Adrenal gland (tissue), 12 donors: ENCODE results near the gene CD72. TPM values are rescaled to one million over a fixed set of nuclear protein-coding genes. Genes with fewer than 3 reads are reported as not detected.

Experiments used
- DNase-seq, 7 donors: peaks; one replicate each; pipeline ENCODE4 v3.0.0-alpha.2; 2019 to 2020
- H3K27ac ChIP-seq, 5 donors: fragments of 200-600 bp; sonication (generic) in 4 of 5; 1 replicate in 3 of 5; 2 replicates in 2 of 5; pipeline versions ENCODE4 v1.5.1 to v1.8.0; 2016 to 2020; ENCODE audit warnings: mild to moderate bottlenecking in 1 of 5
- H3K27me3 ChIP-seq: fragments of 200-600 bp; 2 replicates; pipeline ENCODE4 v1.8.0; 2021
- H3K36me3 ChIP-seq, 2 donors: fragments of 200-600 bp; replicated peaks in 1 of 2; 1 replicate in 1 of 2; 2 replicates in 1 of 2; pipeline versions ENCODE4 v1.5.1 to v1.8.0; 2018 to 2022
- H3K4me1 ChIP-seq, 2 donors: fragments of 200-600 bp; replicated peaks in 1 of 2; 1 replicate in 1 of 2; 2 replicates in 1 of 2; pipeline versions ENCODE4 v1.5.1 to v1.8.0; 2018 to 2021
- H3K4me3 ChIP-seq, 4 donors: fragments of 200-600 bp; sonication (generic) in 3 of 4; one replicate each; pipeline ENCODE4 v1.5.1; 2016 to 2018
- H3K9me3 ChIP-seq, 3 donors: fragments of 200-600 bp; sonication (generic) in 1 of 3; replicated peaks in 1 of 3; 1 replicate in 2 of 3; 2 replicates in 1 of 3; pipeline versions ENCODE4 v1.5.1 to v1.8.0; 2016 to 2021
- POLR2A ChIP-seq, 2 donors: fragments of 450-650 bp; IDR thresholded peaks; one replicate each; pipeline ENCODE4 v1.6.1; 2017; ENCODE audit warnings: antibody characterized with exemption in 2 of 2, mild to moderate bottlenecking in 2 of 2, moderate library complexity in 1 of 2
- WGBS, 4 donors: extraction: QIAGEN DNeasy Blood & Tissue Kit in 2 of 4; methylation state at CpG; one replicate each; pipeline versions ENCODE4 v1.1.5 to v1.1.7; 2013 to 2017; 5-methylcytosine and 5-hydroxymethylcytosine counted together
- intact Hi-C, 2 donors: fragments of 100-400 bp; cut with DNase I; formaldehyde crosslinking; loops; one replicate each; pipeline versions ENCODE4 v1.14.1 to v1.15.0; 2022 to 2023
- polyA plus RNA-seq, 3 donors: library from polyadenylated mRNA; stranded (reverse); fragments of 200-250 nt in 2 of 3; fragments of 350-450 nt in 1 of 3; fragmentation: Illumina TruSeq in 1 of 3; extraction: RNeasy Lipid Tissue Mini Kit (QIAGEN cat#74804) in 1 of 3; gene quantifications; one replicate each; pipeline ENCODE4 v1.2.3, GENCODE V29; 2013 to 2014
- total RNA-seq, 9 donors: library from RNA; depleted of rRNA in 4 of 9; stranded (reverse); fragments of >200 nt in 4 of 9; fragments of 120-200 nt in 1 of 9; fragmentation: NEBNext Ultra II Directional in 1 of 9; extraction: Animal tissue kit (Norgen Biotek cat#: 25700) in 1 of 9; gene quantifications; one replicate each; pipeline versions ENCODE4 v1.1.0 to v1.2.4, GENCODE V29; 2013 to 2023
- TF ChIP-seq, protein P1 (sequence below), 6 experiments: fragments of 450-650 bp in 4 of 6; fragments of 200-600 bp in 2 of 6; sonication (generic) in 1 of 6; IDR thresholded peaks; 1 replicate in 5 of 6; 2 replicates in 1 of 6; pipeline versions ENCODE4 v1.5.1 to v1.8.0; 2016 to 2021; ENCODE audit warnings: antibody characterized with exemption in 6 of 6, mild to moderate bottlenecking in 2 of 6, moderate library complexity in 1 of 6
- donor health status: healthy with polysubstance abuse.
- donor health status: Bipolar disorder and iron deficiency.
- donor health status: DM: yes; HTN: yes; CAD: no.
- donor health status: DM: no; HTN: no; CAD: no.
- donor health status: DM: no; HTN: no; CAD: no.
- donor health status: DM: yes; HTN: yes; CAD: no.

The CD72 gene
- total and polyA plus RNA-seq, 12 donors = 0.69 to 18.5 (median 4.3) TPM

DNA sequence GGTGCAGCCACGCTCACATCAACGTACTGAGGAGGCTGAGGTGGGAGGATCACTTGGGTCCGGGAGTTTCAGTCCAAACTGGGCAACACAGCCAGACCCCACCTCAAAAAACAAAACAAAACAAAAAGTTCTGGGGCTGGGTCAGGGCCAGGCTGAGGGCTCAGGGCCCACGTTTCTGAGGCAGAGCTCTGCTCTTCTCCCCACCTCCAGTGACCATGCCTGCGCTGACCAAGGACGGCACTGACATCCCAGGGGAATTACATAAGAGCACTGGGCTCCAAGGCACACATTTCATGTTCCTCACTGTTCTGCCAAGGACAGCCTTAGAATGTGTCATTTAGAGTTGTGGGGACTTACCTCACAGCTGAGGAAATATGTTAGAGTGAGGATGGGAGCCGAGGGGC is 53.6 kb downstream of the CD72 start:
- intact Hi-C loops = no loop called here
- H3K4me3 ChIP-seq = no peak overlapping the region
- DNase-seq = peak; percentile 85 to 94 (median 92)
- TF ChIP-seq, protein P1, sequence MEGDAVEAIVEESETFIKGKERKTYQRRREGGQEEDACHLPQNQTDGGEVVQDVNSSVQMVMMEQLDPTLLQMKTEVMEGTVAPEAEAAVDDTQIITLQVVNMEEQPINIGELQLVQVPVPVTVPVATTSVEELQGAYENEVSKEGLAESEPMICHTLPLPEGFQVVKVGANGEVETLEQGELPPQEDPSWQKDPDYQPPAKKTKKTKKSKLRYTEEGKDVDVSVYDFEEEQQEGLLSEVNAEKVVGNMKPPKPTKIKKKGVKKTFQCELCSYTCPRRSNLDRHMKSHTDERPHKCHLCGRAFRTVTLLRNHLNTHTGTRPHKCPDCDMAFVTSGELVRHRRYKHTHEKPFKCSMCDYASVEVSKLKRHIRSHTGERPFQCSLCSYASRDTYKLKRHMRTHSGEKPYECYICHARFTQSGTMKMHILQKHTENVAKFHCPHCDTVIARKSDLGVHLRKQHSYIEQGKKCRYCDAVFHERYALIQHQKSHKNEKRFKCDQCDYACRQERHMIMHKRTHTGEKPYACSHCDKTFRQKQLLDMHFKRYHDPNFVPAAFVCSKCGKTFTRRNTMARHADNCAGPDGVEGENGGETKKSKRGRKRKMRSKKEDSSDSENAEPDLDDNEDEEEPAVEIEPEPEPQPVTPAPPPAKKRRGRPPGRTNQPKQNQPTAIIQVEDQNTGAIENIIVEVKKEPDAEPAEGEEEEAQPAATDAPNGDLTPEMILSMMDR (IDR thresholded peaks at IDR 0.05) = no peak
- TF ChIP-seq POLR2A (IDR thresholded peaks at IDR 0.05) = peak; percentile 26 to 85
- WGBS, 4 donors = 38 to 47% (median 45%) methylated on average over 6 to 7 of the region's 7 CpGs
- H3K4me1 ChIP-seq = peaks cover 31 to 55% of the 10 kb centered on the region in 2 donors
- H3K27ac ChIP-seq = peak overlapping the region; percentile 79 to 92 (median 88)
- H3K27me3 ChIP-seq = no peaks in the 10 kb centered on the region
- H3K9me3 ChIP-seq = no peaks in the 10 kb centered on the region
- H3K36me3 ChIP-seq = peaks cover 0 to 18% of the 10 kb centered on the region in 2 donors

DNA sequence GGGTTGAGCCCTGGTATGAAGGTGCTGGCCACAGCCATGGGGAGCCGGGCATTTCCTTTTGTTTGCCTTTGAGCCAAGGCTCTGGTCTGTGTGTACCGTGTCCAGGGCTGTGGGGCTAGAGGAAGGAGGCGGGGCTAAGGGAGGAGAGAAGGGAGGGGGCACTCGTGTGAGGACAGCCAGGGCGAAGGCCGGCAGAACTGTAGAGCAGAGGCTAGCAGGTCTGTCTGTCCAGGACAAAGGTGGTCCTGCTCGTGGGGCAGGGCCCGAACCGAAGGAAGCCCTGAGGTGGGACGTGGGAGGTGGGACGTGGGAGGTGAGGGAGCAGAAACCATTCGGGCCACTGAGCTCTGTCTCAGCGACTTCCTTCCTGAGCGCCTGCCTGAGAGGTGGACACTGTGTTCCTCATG is 54.4 kb downstream of the CD72 start:
- 14 to 29% (median 21%) methylated on average over 14 of the region's 14 CpGs for WGBS, 4 donors
- Histone ChIP-seq H3K27ac (peak overlapping the region; percentile 79 to 92 (median 88)), H3K36me3 (peaks cover 0 to 26% of the 10 kb centered on the region in 2 donors), H3K4me1 (peaks cover 31 to 57% of the 10 kb centered on the region in 2 donors), H3K4me3 (peak overlapping the region in 3 of 4 donors; percentile 1 to 32 (median 4)), H3K9me3 (no peaks in the 10 kb centered on the region), H3K27me3 (no peaks in the 10 kb centered on the region)
- peak; percentile 87 to 93 (median 90) for DNase-seq
- peak; percentile 68 to 96 for TF ChIP-seq POLR2A (IDR thresholded peaks at IDR 0.05)
- TF ChIP-seq, protein P1 (IDR thresholded peaks at IDR 0.05) = no peak
- intact Hi-C loops = no loop called here

DNA sequence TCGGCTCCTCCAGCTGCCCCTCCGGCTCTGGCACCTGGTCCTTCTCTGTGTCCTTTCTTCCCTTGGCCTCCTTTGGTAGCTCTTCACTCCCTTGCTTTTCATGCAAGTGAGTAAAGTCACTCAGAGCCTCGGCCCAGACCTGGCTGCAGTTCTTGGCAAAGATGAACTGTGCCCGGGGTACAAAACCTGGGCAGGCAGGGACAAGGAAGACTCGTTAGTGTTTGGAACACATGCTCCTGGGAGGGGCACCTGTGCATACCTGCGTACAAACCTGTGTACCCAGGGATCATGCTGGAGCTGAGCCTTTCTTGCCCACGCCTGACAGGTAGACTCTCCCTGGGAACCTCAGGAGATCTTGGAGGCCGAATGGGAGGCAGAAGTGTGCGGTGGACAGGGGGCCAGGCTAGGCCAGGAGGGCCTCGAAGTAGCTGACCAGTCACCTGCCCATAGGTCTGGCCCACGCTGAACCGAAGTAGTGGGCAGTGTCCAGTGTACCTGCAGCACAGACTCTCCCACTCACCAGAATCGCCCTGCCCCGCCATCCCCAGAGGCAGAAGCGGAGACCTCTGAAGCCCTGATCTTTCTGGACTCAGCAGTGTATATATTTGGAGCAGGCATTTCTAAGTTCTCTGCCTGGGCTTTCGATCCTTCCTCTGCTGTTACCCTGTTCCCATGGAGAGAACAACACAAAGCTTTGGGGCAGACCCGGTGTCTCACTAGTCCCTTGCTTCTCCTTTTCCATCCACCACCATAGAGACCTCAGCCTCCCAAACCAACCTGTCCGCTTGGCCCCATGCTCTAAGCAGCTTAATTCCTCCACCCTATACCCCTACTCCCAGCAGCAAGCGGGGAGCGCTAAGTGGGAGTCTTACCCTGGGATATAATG is 55.1 kb downstream of the CD72 start:
- Histone ChIP-seq H3K4me3 (peak overlapping the region in 3 of 4 donors; percentile 1 to 32 (median 4)), H3K36me3 (peaks cover 0 to 32% of the 10 kb centered on the region in 2 donors), H3K27ac (peak overlapping the region; percentile 79 to 92 (median 88)), H3K9me3 (no peaks in the 10 kb centered on the region), H3K4me1 (peaks cover 31 to 57% of the 10 kb centered on the region in 2 donors), H3K27me3 (no peaks in the 10 kb centered on the region)
- intact Hi-C loops = no loop called here
- TF ChIP-seq POLR2A (IDR thresholded peaks at IDR 0.05) = peak in 1 of 2 donors; percentile 15
- TF ChIP-seq, protein P1 (IDR thresholded peaks at IDR 0.05) = no peak
- WGBS, 4 donors = 52 to 61% (median 53%) methylated on average over 11 to 20 of the region's 20 CpGs
- peak in 1 of 7 donors; percentile 30 for DNase-seq

DNA sequence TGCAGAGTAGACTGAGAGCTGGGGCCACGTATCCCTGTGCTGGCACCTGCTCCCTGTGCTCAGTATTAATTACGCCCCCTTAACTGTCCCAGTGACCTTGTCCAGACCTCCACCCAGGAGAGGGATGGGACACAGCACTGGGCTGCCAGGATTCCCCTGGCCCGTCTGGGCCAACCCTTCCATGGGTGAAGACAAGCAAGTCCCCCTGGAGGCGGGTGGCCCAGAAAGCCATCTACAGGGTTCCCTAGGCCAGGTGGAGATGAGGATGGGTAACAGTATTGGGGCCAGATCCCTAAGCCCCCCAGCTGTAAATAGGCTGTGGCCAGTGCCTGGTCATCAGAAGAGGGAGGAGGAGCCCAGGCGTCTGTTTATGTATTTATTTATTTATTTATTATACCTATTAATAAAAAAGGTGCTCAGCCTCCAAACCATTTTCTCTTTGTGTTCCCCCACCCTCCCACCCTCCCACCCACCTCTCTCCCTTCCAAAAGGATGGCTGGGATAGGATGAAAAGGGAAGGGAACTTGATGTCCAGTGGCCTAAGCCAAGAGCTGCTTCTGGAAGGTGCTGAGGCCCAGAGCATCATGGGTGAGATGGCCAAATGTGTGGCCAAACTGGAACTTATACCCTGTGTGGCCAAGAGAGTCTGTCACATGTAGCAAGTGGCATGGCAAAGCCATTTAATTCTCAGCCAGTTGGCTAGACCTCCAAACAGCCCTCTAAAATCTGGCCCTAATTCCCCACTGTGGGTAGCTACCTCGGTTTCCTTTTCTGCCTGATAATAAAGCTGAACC is 56.5 kb downstream of the CD72 start:
- TF ChIP-seq, protein P1 (IDR thresholded peaks at IDR 0.05) = no peak
- no peak for TF ChIP-seq POLR2A (IDR thresholded peaks at IDR 0.05)
- peaks cover 31 to 57% of the 10 kb centered on the region in 2 donors for H3K4me1 ChIP-seq
- intact Hi-C loops = no loop called here
- H3K4me3 ChIP-seq = no peak overlapping the region
- DNase-seq = no peak
- WGBS, 4 donors = 48 to 81% (median 58%) methylated on average over 3 to 6 of the region's 6 CpGs
- H3K27me3 ChIP-seq = no peaks in the 10 kb centered on the region
- H3K27ac ChIP-seq = peak overlapping the region; percentile 13 to 92 (median 17)
- peaks cover 0 to 42% of the 10 kb centered on the region in 2 donors for H3K36me3 ChIP-seq
- H3K9me3 ChIP-seq = no peaks in the 10 kb centered on the region
